ENCODE results near the gene TCF25.

DNA sequence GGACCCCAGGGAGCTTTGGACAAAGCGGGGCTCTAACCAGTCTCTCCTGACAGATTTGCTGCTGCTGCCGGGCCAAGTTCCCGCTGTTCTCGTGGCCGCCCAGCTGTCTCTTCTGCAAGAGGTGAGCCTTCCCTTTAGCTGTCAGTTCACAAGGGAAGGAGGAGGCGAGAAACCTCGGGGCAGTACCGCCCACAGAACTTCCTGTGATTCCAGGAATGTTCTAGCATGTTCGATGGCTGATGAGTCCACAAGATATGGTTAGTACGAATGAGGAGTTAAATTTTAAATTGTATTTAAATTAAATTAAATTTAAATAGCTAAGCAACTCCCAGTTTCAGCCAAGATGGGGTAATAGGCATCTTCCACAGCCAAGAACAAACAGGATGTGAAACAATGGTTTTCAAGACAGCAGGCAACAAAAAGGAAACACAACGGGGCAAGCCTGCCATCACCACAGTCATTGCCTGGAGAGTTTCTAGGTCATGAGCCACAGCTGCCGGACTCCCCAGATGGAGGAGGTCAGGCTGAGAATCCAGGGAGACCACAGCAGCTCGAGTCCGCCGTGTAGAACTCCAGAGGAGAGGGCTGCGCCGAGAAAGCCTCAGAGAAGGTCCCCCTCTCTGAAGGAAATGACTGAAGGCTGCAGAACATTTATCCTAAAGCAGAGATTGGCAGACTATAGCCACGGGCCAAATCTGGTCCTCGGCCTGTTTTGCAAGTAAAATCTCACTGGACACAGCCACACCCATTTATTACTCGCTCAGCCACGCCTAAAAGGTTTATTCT, 9.5 kb upstream of the TCF25 start:
- TF ChIP-seq CTCF (IDR thresholded peaks at IDR 0.05) (no peak), POLR2A (IDR thresholded peaks at IDR 0.05) (no peak)
